ENCODE measurements around the gene NUBPL.
"Not testable (repeated sequence)": the region's sequence is repeated elsewhere in the genome, so short reads cannot be mapped to it uniquely, and the experiment has no call there.

The NUBPL gene

DNA sequence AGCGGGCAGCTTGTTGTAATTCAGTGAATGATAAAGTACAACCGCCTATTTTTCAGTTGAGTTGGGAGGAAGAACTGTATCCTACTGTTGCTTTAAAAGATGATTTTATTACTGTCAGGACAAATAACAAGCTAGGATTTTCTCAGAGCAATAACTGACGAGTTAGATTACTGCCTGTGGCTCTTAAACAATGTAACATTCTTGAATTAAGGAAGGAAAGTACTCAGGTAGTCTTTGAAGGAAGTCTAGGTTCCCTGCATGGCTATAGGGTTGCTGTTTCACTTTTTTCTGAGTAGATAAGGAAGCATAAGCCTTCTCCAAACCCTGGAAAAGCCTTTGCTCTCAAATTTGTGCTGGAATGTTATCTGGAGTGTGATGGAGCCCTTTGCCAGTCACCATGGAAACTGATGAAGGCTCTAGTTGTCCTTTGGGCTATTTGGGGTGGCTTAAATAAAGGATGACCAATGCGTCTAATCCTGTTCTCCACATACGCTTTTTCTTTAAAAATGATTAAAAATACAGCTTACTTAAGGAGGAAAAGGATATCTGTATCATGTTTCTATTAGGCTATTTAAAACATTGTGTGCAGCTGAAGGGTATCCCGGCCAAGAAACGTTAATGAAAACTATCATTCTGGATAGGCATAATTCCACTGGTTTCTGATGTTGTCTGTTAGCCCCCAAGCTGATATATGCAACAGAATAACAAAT lies 17.7 kb downstream of the NUBPL start:
- no peak for DNase-seq

DNA sequence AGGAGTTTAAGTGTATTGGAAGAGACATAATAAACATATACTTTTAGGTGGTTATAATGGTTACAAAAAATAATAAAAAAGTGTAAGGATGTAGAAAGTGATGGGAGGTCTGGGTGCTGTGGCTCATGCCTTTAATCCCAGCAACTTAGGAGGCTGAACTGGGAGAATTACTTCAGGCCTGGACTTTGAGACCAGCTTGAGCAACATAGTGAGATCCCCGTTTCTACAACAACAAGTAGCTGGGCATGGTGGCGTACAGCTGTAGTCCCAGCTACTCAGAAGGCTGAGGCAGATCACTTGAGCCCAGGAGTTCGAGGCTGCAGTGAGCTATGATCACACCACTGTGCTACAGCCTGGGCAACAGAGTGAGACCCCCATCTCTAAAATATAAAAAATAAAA lies 19.0 kb downstream of the NUBPL start:
- no peak for DNase-seq

DNA sequence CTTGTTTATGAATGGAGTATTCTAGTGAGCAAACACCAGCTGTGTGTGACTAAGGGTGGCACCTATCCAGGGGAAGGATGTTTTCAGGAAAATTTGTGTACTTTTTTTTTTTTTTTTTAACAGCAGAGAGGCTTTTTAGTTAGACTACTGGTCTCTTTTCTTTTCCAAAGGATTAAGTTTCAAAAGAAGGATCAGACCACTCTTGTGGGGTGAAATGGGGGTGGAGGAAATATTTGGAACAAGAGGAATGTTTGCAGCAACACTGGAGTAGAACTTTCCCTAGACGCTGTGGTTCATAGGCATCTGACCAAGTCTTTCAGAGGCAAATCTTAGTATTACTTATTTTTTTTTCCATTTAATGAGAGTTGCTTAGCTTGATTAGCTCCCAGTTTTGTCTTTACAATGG lies 21.1 kb downstream of the NUBPL start:
- DNase-seq: no peak

DNA sequence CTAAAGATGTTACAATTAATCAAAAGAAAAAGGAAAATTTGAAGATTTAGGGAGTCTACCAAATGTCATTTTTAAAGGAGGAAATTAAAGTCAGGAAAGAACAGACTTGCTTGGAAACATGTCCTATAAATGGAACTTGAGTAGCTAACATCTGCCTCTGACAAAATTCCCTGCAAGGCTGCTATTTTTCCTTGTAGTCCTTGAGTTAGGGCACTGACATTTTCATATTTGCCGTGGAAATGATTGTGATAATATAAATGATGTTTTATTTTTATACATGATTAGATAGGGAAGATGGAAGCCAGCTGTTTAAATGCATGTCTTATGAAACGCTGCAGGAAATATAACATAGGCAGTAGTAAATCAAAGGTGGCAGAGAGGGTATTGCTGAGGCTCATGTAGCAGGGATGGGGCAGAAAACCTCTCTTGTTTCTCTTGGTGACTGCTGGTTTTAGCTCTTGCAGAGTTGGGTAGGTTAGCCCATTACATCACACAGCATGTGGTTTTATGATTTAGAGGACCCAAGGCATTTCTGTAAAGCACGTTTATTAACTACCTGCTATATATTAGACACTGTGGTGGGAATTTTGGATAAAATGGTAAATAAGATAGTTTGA lies 21.7 kb downstream of the NUBPL start:
- no peak for DNase-seq

DNA sequence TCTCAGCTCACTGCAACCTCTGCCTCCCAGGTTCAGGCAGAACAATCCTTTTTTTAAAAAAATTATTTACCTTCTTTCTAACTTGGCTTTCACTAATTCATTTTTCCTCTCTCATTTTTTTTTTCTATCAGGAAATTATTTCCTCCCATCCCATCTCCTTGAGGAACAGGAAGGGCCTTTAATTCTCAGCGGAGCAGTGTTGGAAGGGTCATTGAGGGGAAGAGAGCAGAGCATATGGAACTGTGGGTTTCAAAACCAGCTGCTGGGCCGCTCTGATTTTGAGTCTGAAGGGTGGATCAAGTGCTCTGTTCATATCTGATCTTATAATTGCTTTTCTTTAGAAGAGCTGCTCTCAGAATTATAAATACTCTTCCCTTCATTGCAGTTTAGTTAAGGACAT lies 29.0 kb downstream of the NUBPL start:
- no peak for DNase-seq

DNA sequence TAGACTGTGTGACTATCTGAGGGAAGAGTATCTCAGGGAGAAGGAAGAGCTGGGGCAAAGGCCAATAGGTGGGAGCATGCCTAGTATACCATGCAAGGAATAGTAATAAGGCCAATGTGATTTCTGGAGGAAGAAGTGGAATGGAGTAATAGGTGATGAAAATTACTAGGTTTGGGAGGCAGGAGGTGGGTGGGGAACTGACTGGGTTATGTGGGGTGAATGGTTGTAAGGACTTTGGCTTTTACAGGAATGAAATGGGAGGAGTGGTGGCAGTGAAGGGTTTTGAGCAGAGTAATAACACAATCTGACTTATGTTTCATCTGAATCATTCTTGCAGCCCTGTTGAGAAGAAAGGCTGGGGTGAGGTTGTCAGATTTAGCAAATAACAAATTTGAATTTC lies 30.9 kb downstream of the NUBPL start:
- no peak for DNase-seq

DNA sequence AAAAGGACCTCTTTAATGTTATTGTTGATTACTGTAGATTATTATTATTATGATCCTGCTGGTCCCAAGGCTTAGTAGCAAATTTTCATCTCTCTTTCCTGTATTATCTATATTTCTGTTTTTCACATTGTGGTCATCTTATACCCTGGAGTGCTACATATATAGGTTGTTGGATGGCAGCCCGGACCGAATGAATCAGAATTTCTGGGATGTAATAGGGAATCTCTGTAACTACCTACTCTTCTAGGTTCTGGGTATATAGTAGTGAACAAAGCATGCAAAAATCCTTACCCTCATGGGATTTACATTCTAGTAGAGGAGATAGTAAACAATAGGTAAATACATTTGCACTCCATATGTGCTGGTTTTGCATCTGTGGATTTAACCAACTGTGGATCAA lies 31.4 kb downstream of the NUBPL start:
- DNase-seq: no peak

DNA sequence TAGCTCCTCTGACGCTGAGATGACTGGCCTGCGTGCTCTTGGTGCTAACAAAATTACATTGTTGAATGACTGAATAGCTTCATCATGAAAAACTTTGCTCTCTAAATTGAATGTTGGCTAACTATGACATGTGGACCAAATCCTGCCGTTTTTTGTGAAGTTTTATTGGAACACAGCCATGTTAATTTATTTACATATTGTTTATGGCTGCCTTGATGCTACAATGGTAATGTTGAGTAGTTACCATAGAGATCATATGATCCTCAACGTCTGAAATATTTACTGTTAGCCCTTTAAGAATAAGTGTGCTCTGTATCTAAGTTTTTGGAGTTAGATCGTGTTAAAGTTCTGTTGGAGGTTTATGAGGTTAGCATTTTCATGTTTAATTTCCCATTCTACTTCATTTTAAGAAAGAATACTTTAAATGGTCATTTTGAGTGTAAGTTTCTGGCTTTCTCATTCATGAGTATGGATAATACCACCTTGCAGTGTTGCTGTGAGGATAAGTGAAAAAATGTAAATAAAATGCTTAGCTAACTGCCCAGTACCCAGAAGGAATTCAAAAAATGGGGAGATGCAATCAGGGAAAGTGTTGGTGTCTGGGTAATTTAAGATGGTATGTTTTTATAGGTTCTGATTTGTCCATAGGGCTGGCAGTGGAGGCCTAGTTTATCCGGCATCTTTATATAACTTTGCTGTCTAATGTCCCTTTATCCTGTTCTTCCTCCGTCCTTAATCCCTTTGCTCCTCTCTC lies 35.3 kb downstream of the NUBPL start:
- DNase-seq: no peak

DNA sequence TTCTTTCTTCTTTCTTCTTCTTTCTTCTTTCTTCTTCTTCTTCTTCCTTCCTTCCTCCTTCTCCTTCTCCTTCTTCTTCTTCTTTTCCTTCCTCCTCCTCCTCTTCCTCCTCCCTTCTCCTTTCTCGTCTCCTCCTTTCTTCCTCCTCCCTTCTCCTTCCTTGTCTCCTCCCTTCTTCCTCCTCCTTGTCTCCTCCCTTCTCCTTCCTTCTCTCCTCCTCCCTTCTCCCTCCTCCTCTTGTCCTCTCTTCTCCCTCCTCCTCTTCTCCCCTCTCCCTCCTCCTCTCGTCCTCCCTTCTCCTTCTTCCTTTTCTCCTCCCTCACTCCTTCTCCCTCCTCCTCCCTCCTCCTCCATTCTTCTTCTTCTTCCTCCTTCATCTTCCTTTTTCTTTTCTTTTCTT lies 44.5 kb downstream of the NUBPL start:
- no peak for DNase-seq

DNA sequence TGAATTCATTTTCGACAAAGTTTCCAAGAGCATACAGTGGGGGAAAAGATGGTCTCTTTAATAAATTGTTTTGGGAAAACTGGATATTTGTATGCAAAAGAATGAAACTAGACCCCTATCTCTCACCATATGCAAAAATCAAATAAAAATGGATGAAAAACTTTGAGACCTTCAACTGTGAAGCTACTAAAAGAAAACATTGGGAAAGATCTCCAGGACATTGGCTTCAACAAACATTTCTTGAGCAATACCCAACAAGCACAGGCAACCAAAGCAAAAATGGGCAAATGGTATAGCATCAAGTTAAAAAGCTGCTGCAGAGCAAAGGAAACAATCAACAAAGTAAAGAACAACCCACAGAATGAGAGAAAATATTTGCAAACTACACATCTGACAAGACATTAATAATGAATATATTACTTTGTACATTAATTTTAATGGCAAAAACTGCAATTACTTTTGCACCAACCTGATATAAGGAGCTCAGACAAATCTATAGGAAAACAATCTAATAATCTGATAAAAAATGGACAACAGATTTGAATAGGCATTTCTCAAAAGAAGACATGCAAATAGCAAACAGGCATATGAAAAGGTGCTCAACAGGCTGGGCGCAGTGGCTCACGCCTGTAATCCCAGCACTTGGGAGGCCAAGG lies 50.7 kb downstream of the NUBPL start:
- no peak for DNase-seq

DNA sequence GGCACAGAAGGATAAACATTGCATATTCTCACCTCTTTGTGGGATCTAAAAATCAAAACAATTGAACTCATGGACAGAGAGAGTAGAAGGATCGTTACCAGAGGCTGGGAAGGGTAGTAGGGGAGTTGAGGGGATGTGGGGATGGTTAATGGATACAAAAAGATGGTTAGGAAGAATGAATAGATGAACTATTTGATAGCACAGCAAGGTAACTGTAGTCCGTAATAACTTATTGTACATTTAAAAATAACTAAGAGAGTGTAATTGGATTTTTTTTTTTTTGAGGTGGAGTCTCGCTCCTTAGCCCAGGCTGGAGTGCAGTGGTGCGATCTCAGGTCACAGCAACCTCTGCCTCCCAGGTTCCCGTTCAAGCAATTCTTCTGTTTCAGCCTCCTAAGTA lies 52.0 kb downstream of the NUBPL start:
- DNase-seq: no peak

DNA sequence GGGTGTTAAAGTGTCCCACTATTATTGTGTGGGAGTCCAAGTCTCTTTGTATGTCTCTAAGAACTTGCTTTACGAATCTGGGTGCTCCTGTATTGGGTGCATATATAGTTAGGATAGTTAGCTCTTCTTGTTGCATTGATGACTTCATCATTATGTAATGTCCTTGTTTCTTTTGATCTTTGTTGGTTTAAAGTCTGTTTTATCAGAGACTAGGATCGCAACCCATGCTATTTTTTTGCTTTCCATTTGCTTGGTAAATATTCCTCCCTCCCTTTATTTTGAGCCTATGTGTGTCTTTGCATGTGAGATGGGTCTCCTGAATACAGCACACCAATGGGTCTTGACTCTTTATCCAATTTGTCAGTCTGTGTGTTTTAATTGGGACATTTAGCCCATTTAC lies 57.7 kb downstream of the NUBPL start:
- DNase-seq: not testable (repeated sequence)

DNA sequence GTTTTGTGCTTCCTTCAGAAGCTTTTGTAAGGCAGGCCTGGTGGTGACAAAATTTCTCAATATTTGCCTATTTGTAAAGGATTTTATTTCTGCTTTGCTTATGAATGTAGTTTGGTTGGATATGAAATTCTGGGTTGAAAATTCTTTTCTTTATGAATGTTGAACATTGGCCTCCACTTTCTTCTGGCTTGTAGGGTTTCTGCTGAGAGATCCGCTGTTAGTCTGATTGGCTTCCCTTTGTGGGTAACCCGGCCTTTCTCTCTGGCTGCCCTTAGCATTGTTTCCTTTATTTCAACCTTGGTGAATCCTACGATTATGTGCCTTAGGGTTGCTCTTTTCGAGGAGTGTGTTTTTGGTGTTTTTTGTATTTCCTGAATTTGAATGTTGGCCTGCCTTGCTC lies 58.2 kb downstream of the NUBPL start:
- DNase-seq: no peak

DNA sequence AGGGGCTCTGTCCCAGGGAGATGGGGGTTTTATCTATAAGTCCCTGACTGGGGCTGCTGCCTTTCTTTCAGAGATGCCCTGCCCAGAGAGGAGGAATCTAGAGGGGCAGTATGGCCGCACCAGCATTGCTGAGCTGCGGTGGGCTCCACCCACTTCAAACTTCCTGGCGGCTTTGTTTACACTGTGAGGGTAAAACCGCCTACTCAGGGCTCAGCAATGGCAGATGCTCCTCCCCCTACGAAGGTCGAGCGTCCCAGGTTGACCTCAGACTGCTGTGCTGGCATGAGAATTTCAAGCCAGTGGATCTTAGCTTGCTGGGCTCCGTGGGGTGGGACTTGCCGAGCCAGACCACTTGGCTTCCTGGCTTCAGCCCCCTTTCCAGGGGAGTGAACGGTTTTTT lies 59.7 kb downstream of the NUBPL start:
- DNase-seq: not testable (repeated sequence)

DNA sequence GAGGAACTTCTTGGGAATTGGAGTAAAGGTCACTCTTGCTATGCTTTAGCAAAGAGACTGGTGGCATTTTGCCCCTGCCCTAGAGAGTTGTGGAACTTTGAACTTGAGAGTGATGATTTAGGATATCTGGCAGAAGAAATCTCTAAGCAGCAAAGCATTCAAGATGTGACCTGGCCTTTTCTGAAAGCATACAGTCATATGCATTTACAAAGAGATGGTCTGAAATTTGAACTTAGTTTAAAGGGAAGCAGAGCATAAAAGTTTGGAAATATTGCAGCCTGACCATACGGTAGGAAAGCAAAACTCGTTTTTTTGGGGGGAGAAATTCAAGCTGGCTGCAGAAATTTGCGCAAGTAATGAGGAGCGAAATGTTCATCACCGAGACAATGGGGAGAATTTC lies 60.9 kb downstream of the NUBPL start:
- DNase-seq: no peak

DNA sequence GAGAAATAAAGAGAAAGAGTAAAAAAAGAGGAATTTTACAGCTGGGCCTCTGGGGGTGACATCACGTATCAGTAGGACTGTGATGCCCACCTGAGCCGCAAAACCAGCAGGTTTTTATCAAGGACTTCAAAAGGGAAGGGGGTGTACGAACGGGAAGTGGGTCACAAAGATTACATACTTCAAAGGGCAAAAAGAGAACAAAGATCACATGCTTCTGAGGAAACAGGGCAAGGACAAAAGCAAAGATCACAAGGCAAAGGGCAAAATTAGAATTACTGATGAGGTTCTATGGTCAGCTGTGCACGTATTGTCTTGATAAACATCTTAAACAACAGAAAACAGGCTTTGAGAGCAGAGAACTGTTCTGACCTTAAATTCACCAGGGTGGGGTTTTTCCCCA lies 91.7 kb downstream of the NUBPL start:
- DNase-seq: not testable (repeated sequence)

DNA sequence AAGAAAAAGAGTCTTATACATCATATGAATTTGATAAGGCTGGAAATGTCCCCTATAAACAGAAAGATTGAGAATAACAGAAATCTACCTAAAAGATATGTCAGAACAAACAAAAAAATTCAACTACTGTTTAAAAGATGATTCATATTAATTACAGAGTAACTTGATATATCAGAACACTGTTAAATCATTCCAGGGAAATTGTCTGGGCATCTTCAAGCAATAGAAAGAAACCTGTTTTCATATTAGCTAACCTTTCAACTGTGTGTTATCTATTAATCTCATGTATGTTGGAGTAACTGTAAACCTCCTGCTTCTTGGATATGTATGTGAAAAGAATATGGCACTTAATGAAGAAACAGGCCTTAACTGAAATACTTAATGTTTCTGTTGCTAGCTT lies 96.7 kb downstream of the NUBPL start:
- no peak for DNase-seq

DNA sequence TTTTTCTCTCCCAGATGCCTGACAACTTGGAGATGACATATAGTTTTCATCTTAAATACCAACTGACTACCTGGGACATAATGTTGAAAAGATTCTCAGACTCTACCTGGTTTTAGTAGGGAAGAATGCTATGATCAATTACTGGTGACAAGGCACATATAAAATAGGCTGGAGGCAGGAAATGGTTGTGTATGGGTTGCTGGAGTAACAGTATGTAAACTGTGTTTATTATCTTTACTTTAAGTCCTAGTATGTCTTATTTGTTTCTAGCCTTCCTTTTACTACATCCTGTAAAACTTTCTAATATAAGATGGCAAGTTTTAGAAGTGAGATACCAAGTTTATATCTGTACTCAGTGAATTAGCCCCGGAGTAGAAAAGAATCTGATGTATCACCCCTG lies 98.1 kb downstream of the NUBPL start:
- DNase-seq: no peak

DNA sequence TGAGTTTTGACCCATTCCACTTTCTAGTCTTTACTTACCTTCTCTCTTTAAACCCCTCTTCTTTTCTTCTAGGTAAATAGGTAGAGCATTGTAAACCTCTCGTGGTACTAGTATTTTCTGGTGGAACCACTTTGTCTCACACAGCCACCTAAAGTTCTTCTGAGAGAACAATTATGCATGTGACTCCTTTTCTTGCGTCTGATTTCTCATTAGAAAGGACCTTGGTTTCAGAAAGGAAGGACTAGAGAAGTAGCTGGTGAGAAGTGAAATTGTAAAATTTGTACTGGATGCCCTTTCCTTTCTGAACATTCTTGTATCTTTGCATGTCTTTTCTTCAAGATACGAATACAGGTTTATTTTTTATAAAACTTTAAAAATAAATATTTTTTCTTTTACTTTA lies 99.0 kb downstream of the NUBPL start:
- DNase-seq: no peak

DNA sequence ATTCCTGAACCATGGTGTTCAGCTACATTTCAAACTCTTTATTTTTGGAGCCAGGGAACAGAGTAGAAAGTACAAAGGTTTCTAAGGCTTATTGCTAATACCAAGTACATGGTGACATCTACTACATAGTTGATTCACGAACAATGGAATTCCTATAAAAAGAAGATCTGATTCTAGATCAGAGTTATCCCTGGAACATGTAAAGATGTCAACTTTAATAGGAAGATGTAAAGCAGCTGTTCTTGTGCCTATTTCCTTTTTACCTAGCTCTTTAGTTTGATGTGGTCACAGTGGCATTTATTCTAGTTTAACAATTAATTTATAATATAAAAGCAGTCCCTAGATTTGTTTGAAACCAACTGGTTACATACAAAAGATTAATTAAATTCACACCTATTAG lies 99.5 kb downstream of the NUBPL start:
- DNase-seq: no peak

DNA sequence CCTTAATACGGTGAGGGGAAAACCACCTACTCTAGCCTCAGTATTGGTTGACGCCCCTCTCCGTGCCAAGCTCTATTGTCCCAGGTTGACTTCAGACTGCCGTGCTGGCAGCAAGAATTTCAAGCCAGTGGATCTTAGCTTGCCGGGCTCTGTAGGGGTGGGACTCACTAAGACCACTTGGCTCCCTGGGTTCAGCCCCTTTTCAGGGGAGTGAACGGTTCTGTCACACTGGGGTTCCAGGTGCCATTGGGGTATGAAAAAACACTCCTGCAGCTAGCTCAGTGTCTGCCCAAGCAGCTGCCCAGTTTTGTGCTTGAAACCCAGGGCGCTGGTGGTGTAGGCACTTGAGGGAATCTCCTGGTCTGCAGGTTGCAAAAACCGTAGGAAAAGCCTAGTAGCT lies 107.1 kb downstream of the NUBPL start:
- DNase-seq: no peak

DNA sequence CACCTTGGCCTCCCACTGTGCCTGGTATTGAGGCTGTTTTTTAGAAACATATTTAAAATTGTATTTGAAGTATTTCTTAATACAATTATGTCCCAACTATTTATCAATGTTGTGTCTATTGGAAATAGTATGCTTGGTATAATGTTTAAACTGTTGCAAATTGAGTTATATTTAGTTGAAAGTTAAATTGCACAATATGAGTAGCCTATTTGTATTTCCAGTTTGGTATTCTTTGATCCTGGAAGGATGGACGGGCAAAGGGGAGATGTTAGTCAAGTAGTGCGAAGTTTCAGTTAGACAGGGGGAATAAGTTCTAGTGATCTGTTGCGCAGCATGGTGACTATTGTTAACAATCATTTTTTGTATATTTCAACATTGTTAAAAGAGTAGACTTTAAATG lies 111.5 kb downstream of the NUBPL start:
- DNase-seq: no peak

DNA sequence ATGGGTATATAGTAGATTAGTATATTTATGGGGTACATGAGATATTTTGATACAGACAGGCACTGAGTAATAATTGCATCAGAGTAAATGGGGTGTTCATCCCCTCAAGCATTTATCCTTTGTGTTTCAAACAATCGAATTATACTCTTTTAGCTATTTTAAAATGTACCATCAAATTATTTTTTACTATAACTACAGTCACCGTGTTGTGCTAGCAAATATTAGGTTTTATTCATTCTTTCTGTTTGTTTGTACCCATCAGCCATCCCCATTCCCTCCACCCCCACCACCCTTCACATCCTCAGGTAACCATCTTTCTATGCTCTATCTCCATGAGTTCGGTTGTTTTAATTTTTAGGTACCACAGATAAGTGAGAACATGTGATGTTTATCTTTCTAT lies 115.8 kb downstream of the NUBPL start:
- no peak for DNase-seq

DNA sequence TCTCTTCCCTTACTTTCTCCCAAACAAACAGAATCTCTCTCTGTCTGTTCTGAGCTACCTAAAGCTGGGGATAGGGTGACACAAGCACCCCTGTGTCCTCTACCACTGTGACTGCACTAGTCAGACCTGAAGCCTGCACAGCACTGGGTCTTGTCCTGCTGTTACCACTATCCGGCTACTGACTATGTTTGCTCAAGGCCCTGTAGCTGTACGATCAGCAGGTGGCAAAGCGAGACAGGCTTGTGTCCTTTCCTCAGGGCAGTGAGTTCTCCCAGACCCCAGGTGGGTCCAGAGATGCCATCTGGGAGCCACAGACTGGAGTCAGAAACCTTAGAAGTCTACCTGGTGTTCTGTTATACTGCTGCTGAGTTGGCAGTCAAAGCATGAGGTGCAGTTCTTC lies 116.4 kb downstream of the NUBPL start:
- DNase-seq: no peak
